Loucy (cell line): ENCODE data around the gene CTNNA2.

Source experiments
- EZH2phosphoT487 ChIP-seq: fragments of 200-600 bp; IDR thresholded peaks from 2 replicates; pipeline ENCODE4 v1.6.1; 2018; ENCODE audit warnings: antibody characterized with exemption, mild to moderate bottlenecking, moderate library complexity, borderline replicate concordance
- TF ChIP-seq, protein P1 (sequence below): fragments of 200-600 bp; sonication (generic); conservative IDR thresholded peaks from 2 replicates; pipeline ENCODE4 v1.5.1; 2014; ENCODE audit warnings: mild to moderate bottlenecking, antibody characterized with exemption, low read length

DNA sequence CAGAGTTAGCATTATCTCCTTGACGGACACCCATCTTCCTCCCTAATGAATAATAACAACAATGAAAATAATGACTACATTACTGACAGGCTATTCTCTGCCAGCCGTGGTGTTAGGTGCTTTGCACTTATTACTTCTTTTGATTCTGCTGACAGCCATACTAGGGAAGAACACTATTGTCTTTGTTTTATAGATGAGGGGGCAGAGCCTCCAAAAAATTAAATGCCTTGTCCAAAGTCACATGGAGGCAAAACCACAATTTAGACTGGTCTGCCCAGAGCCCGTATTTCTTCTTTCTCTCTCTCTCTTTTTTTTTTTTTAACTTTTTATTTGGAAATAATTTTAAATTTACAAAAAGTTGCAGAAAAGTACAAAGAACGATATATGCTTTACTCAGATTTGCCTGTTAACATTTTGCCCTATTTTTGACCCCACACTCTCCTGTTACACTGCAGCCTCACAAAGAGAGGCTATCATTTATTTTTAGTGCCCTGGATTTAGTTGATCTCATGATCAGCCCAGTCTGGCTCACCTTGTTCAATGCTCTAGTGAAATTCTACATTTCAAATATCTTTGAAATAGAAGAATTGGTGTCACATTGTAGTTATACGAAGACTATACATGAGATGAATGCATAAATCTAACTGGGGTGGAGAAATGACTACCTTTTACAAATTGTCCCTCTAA lies 422.3 kb downstream of the CTNNA2 start:
- TF ChIP-seq, protein P1, sequence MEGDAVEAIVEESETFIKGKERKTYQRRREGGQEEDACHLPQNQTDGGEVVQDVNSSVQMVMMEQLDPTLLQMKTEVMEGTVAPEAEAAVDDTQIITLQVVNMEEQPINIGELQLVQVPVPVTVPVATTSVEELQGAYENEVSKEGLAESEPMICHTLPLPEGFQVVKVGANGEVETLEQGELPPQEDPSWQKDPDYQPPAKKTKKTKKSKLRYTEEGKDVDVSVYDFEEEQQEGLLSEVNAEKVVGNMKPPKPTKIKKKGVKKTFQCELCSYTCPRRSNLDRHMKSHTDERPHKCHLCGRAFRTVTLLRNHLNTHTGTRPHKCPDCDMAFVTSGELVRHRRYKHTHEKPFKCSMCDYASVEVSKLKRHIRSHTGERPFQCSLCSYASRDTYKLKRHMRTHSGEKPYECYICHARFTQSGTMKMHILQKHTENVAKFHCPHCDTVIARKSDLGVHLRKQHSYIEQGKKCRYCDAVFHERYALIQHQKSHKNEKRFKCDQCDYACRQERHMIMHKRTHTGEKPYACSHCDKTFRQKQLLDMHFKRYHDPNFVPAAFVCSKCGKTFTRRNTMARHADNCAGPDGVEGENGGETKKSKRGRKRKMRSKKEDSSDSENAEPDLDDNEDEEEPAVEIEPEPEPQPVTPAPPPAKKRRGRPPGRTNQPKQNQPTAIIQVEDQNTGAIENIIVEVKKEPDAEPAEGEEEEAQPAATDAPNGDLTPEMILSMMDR: no peak
- no peak for TF ChIP-seq EZH2phosphoT487
